ENCODE data around the gene METAP2.

Gene METAP2

DNA sequence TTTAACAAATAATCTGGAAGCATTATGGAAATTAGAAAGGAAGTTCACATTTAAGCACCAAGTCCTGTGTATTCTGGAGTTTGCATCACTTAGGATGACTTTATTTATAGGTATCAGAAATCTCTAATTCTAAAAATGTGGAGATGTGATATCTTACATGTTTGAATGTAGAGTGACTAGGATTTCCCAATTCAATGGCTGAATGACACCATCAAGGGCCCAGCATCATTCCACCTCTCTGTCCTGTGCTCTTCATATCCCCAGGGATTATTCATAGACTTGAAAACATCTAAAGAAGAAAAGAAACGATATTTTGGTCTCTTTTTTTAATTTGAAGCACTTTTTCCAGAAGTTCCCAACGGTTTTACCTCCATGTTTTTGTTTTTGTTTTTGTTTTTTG is 15.2 kb upstream of the METAP2 start:
- Histone ChIP-seq H3K9me3 (ENCODE audit: severe bottlenecking) (no peaks in the 10 kb centered on the region), H3K27ac (ENCODE audit: poor library complexity, severe bottlenecking) (no peak overlapping the region), H3K4me3 (ENCODE audit: severe bottlenecking) (no peak overlapping the region), H3K4me1 (ENCODE audit: insufficient read depth, poor library complexity, severe bottlenecking) (no peaks in the 10 kb centered on the region), H3K36me3 (ENCODE audit: low read depth) (no peaks in the 10 kb centered on the region), H3K27me3 (ENCODE audit: insufficient read depth, poor library complexity, severe bottlenecking) (no peaks in the 10 kb centered on the region)
- no peak for TF ChIP-seq CTCF (IDR thresholded peaks at IDR 0.05; ENCODE audit: poor library complexity, severe bottlenecking)
- DNase-seq (ENCODE audit: low spot score), result no peak
- no peak for ATAC-seq (ENCODE audit: low read depth)

GRCh38 chr12:95459310-95459709 is 14.6 kb upstream of the METAP2 start:
- H3K9me3 ChIP-seq (ENCODE audit: severe bottlenecking), result no peaks in the 10 kb centered on the region
- H3K36me3 ChIP-seq (ENCODE audit: low read depth), result no peaks in the 10 kb centered on the region
- no peaks in the 10 kb centered on the region for H3K4me1 ChIP-seq (ENCODE audit: insufficient read depth, poor library complexity, severe bottlenecking)
- ATAC-seq (ENCODE audit: low read depth) (no peak), DNase-seq (ENCODE audit: low spot score) (no peak)
- no peak overlapping the region for H3K27ac ChIP-seq (ENCODE audit: poor library complexity, severe bottlenecking)
- TF ChIP-seq CTCF (IDR thresholded peaks at IDR 0.05; ENCODE audit: poor library complexity, severe bottlenecking), result no peak
- H3K4me3 ChIP-seq (ENCODE audit: severe bottlenecking), result no peak overlapping the region
- no peaks in the 10 kb centered on the region for H3K27me3 ChIP-seq (ENCODE audit: insufficient read depth, poor library complexity, severe bottlenecking)

GRCh38 chr12:95460105-95460504 is 13.8 kb upstream of the METAP2 start:
- no peak for ATAC-seq (ENCODE audit: low read depth)
- H3K27ac ChIP-seq (ENCODE audit: poor library complexity, severe bottlenecking), result no peak overlapping the region

DNA sequence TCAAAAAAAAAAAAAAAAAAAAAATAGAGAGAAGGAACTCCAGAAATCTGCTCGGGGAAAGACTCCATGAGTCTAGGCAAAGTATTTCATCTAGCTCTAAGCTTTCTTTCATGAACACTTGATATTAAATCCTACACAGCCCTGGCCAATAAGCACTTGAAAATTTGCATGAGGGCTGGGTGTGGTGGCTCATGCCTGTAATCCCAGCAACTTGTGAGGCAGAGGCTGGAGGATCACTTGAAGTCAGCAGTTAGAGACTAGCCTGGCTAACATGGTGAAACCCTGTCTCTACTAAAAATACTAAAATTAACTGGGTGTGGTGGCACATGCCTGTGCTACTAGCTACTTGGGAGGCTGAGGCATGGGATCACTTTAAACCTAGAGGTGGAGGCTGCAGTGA is 13.1 kb upstream of the METAP2 start:
- Histone ChIP-seq H3K36me3 (ENCODE audit: low read depth) (no peaks in the 10 kb centered on the region), H3K4me3 (ENCODE audit: severe bottlenecking) (no peak overlapping the region), H3K27me3 (ENCODE audit: insufficient read depth, poor library complexity, severe bottlenecking) (no peaks in the 10 kb centered on the region), H3K9me3 (ENCODE audit: severe bottlenecking) (no peaks in the 10 kb centered on the region), H3K4me1 (ENCODE audit: insufficient read depth, poor library complexity, severe bottlenecking) (no peaks in the 10 kb centered on the region), H3K27ac (ENCODE audit: poor library complexity, severe bottlenecking) (no peak overlapping the region)
- ATAC-seq (ENCODE audit: low read depth) (no peak), DNase-seq (ENCODE audit: low spot score) (no peak)
- TF ChIP-seq CTCF (IDR thresholded peaks at IDR 0.05; ENCODE audit: poor library complexity, severe bottlenecking), result no peak

More at GRCh38 chr12:95460105-95460504, 13.8 kb upstream of the METAP2 start:
- no peak for DNase-seq (ENCODE audit: low spot score)
- Histone ChIP-seq H3K4me3 (ENCODE audit: severe bottlenecking) (no peak overlapping the region), H3K27me3 (ENCODE audit: insufficient read depth, poor library complexity, severe bottlenecking) (no peaks in the 10 kb centered on the region), H3K4me1 (ENCODE audit: insufficient read depth, poor library complexity, severe bottlenecking) (no peaks in the 10 kb centered on the region), H3K9me3 (ENCODE audit: severe bottlenecking) (no peaks in the 10 kb centered on the region), H3K36me3 (ENCODE audit: low read depth) (no peaks in the 10 kb centered on the region)
- no peak for TF ChIP-seq CTCF (IDR thresholded peaks at IDR 0.05; ENCODE audit: poor library complexity, severe bottlenecking)

DNA sequence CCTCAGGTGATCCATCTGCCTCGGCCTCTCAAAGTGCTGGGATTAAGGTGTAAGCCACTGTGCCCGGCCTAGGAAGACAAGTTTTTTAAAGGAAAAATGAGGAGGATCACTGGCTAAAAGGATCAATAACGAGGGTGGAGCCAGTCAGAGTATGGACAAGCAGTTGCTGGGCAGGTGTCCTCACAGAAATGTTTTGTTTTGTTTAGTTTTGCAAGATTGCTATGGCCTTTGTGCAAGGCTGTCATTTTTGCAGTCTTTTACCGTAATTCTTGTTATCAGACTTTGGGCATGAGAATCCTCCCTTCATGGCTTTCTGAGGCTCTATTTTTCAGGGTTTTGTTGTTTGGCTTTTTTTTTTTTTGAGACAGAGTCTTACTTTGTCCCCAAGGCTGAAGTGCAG is 11.9 kb upstream of the METAP2 start:
- no peak overlapping the region for H3K4me3 ChIP-seq (ENCODE audit: severe bottlenecking)
- TF ChIP-seq CTCF (IDR thresholded peaks at IDR 0.05; ENCODE audit: poor library complexity, severe bottlenecking), result no peak
- no peak overlapping the region for H3K27ac ChIP-seq (ENCODE audit: poor library complexity, severe bottlenecking)
- H3K36me3 ChIP-seq (ENCODE audit: low read depth), result no peaks in the 10 kb centered on the region
- no peaks in the 10 kb centered on the region for H3K9me3 ChIP-seq (ENCODE audit: severe bottlenecking)
- DNase-seq (ENCODE audit: low spot score) (no peak), ATAC-seq (ENCODE audit: low read depth) (no peak)
- no peaks in the 10 kb centered on the region for H3K4me1 ChIP-seq (ENCODE audit: insufficient read depth, poor library complexity, severe bottlenecking)
- H3K27me3 ChIP-seq (ENCODE audit: insufficient read depth, poor library complexity, severe bottlenecking), result no peaks in the 10 kb centered on the region

Measured in RWPE2 (cell line).